ENCODE results near the gene RFT1.

RFT1 gene

GRCh38 chr3:53150247-53151085 is 20.2 kb upstream of the RFT1 start:
- H3K9me3 ChIP-seq (ENCODE audit: insufficient read depth, low read length) = no peaks in the 10 kb centered on the region
- no peaks in the 10 kb centered on the region for H3K36me3 ChIP-seq (replicated peaks; ENCODE audit: low read depth, low read length)
- no peaks in the 10 kb centered on the region for H3K4me1 ChIP-seq (ENCODE audit: low read length)
- H4K20me1 ChIP-seq (ENCODE audit: insufficient read depth, low read length) = no peaks in the 10 kb centered on the region
- no peak overlapping the region for H3K9ac ChIP-seq (ENCODE audit: low read length)
- H2AFZ ChIP-seq (ENCODE audit: low read depth, low read length) = no peak overlapping the region
- TF ChIP-seq CTCF (IDR thresholded peaks at IDR 0.05; ENCODE audit: low read depth, low read length) (no peak), EZH2phosphoT487 (IDR thresholded peaks at IDR 0.05; ENCODE audit: low read depth) (no peak)
- H3K79me2 ChIP-seq (ENCODE audit: low read length) = no peaks in the 10 kb centered on the region
- H3K27me3 ChIP-seq (ENCODE audit: low read depth, low read length) = peaks cover 7% of the 10 kb centered on the region; the same call in 1 of the 2 replicates
- no peak overlapping the region for H3K4me3 ChIP-seq (ENCODE audit: low read length)
- H3K4me2 ChIP-seq (ENCODE audit: low read length) = no peak overlapping the region
- H3K27ac ChIP-seq (ENCODE audit: low read length) = no peak overlapping the region

GRCh38 chr3:53149699-53150098 is 19.5 kb upstream of the RFT1 start:
- Histone ChIP-seq H3K9me3 (ENCODE audit: insufficient read depth, low read length) (no peaks in the 10 kb centered on the region), H3K4me2 (ENCODE audit: low read length) (no peak overlapping the region), H3K4me1 (ENCODE audit: low read length) (no peaks in the 10 kb centered on the region), H3K4me3 (ENCODE audit: low read length) (no peak overlapping the region), H3K27ac (ENCODE audit: low read length) (no peak overlapping the region), H3K27me3 (ENCODE audit: low read depth, low read length) (peaks cover 7% of the 10 kb centered on the region; the same call in 1 of the 2 replicates), H3K9ac (ENCODE audit: low read length) (no peak overlapping the region), H3K79me2 (ENCODE audit: low read length) (no peaks in the 10 kb centered on the region), H3K36me3 (replicated peaks; ENCODE audit: low read depth, low read length) (no peaks in the 10 kb centered on the region), H2AFZ (ENCODE audit: low read depth, low read length) (no peak overlapping the region), H4K20me1 (ENCODE audit: insufficient read depth, low read length) (no peaks in the 10 kb centered on the region)
- TF ChIP-seq CTCF (IDR thresholded peaks at IDR 0.05; ENCODE audit: low read depth, low read length) = no peak
- TF ChIP-seq EZH2phosphoT487 (IDR thresholded peaks at IDR 0.05; ENCODE audit: low read depth) = no peak

GRCh38 chr3:53149006-53149690 is 18.9 kb upstream of the RFT1 start:
- TF ChIP-seq CTCF (IDR thresholded peaks at IDR 0.05; ENCODE audit: low read depth, low read length) (no peak), EZH2phosphoT487 (IDR thresholded peaks at IDR 0.05; ENCODE audit: low read depth) (no peak)
- Histone ChIP-seq H3K27ac (ENCODE audit: low read length) (no peak overlapping the region), H3K36me3 (replicated peaks; ENCODE audit: low read depth, low read length) (no peaks in the 10 kb centered on the region), H3K4me3 (ENCODE audit: low read length) (no peak overlapping the region), H3K9ac (ENCODE audit: low read length) (no peak overlapping the region), H3K4me2 (ENCODE audit: low read length) (no peak overlapping the region), H3K27me3 (ENCODE audit: low read depth, low read length) (peaks cover 7% of the 10 kb centered on the region; the same call in 1 of the 2 replicates), H3K79me2 (ENCODE audit: low read length) (no peaks in the 10 kb centered on the region), H2AFZ (ENCODE audit: low read depth, low read length) (no peak overlapping the region), H4K20me1 (ENCODE audit: insufficient read depth, low read length) (no peaks in the 10 kb centered on the region), H3K9me3 (ENCODE audit: insufficient read depth, low read length) (no peaks in the 10 kb centered on the region), H3K4me1 (ENCODE audit: low read length) (no peaks in the 10 kb centered on the region)

GRCh38 chr3:53147903-53148400 is 17.7 kb upstream of the RFT1 start:
- no peaks in the 10 kb centered on the region for H3K9me3 ChIP-seq (ENCODE audit: insufficient read depth, low read length)
- H3K4me1 ChIP-seq (ENCODE audit: low read length) = peaks cover 8% of the 10 kb centered on the region
- no peak overlapping the region for H3K9ac ChIP-seq (ENCODE audit: low read length)
- no peaks in the 10 kb centered on the region for H4K20me1 ChIP-seq (ENCODE audit: insufficient read depth, low read length)
- H3K27me3 ChIP-seq (ENCODE audit: low read depth, low read length) = no peaks in the 10 kb centered on the region
- H3K27ac ChIP-seq (ENCODE audit: low read length) = no peak overlapping the region
- H3K4me2 ChIP-seq (ENCODE audit: low read length) = no peak overlapping the region
- H3K4me3 ChIP-seq (ENCODE audit: low read length) = no peak overlapping the region
- no peaks in the 10 kb centered on the region for H3K79me2 ChIP-seq (ENCODE audit: low read length)
- H3K36me3 ChIP-seq (replicated peaks; ENCODE audit: low read depth, low read length) = no peaks in the 10 kb centered on the region
- TF ChIP-seq EZH2phosphoT487 (IDR thresholded peaks at IDR 0.05; ENCODE audit: low read depth) (no peak), CTCF (IDR thresholded peaks at IDR 0.05; ENCODE audit: low read depth, low read length) (no peak)
- H2AFZ ChIP-seq (ENCODE audit: low read depth, low read length) = no peak overlapping the region

Data from OCI-LY3 (cell line).